Measurements from ENCODE around the gene LSMEM2. TPM values are rescaled to one million over a fixed set of nuclear protein-coding genes. Genes with fewer than 3 reads are reported as not detected.

Gene LSMEM2
- not detected in 2 replicates for total RNA-seq

DNA sequence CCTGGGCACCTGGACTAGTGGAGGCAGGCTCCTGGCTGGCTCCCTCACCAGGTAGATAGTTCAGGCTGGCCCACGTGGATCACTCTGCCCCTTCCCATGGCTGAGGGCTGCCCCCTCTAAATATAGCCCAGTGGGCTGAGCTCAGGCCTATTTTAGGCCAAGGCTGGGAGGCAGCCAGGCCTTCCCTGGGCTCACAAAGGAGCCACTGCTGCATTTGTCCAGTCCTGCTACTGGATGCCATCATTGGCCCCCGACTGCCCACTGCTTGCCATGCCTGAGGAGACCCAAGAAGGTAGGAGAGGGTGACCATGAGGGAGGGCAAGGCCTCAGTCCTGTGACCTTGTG, at the start of gene LSMEM2:
Gene LSMEM2, plus strand, starts transcription at position 208 of the 345 bp plus-strand sequence. Its CDS starts 27 bp downstream, at position 235.
- H3K4me3 ChIP-seq (ENCODE audit: low read depth, low read length): no peak within 1 kb of the TSS
- no peak for DNase-seq (ENCODE audit: low read depth)
- TF ChIP-seq, protein P1, sequence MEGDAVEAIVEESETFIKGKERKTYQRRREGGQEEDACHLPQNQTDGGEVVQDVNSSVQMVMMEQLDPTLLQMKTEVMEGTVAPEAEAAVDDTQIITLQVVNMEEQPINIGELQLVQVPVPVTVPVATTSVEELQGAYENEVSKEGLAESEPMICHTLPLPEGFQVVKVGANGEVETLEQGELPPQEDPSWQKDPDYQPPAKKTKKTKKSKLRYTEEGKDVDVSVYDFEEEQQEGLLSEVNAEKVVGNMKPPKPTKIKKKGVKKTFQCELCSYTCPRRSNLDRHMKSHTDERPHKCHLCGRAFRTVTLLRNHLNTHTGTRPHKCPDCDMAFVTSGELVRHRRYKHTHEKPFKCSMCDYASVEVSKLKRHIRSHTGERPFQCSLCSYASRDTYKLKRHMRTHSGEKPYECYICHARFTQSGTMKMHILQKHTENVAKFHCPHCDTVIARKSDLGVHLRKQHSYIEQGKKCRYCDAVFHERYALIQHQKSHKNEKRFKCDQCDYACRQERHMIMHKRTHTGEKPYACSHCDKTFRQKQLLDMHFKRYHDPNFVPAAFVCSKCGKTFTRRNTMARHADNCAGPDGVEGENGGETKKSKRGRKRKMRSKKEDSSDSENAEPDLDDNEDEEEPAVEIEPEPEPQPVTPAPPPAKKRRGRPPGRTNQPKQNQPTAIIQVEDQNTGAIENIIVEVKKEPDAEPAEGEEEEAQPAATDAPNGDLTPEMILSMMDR (conservative IDR thresholded peaks at IDR 0.05; ENCODE audit: low read depth, low read length): no peak

GRCh38 chr3:50229490-50229889, 49.4 kb upstream of the LSMEM2 start:
- TF ChIP-seq, protein P1 (conservative IDR thresholded peaks at IDR 0.05; ENCODE audit: low read depth, low read length): no peak
- no peak for DNase-seq (ENCODE audit: low read depth)

GRCh38 chr3:50230104-50230793, 48.6 kb upstream of the LSMEM2 start:
- TF ChIP-seq, protein P1 (conservative IDR thresholded peaks at IDR 0.05; ENCODE audit: low read depth, low read length): no peak
- no peak overlapping the region for H3K4me3 ChIP-seq (ENCODE audit: low read depth, low read length)
- DNase-seq (ENCODE audit: low read depth): no peak

More at GRCh38 chr3:50229490-50229889, 49.4 kb upstream of the LSMEM2 start:
- no peak overlapping the region for H3K4me3 ChIP-seq (ENCODE audit: low read depth, low read length)

GRCh38 chr3:50230794-50231125, 48.1 kb upstream of the LSMEM2 start:
- TF ChIP-seq, protein P1 (conservative IDR thresholded peaks at IDR 0.05; ENCODE audit: low read depth, low read length): no peak
- no peak overlapping the region for H3K4me3 ChIP-seq (ENCODE audit: low read depth, low read length)
- DNase-seq (ENCODE audit: low read depth): no peak

- DNase-seq (ENCODE audit: low read depth): no peak
- TF ChIP-seq, protein P1 (conservative IDR thresholded peaks at IDR 0.05; ENCODE audit: low read depth, low read length): no peak
- no peak overlapping the region for H3K4me3 ChIP-seq (ENCODE audit: low read depth, low read length)
Observed at GRCh38 chr3:50231581-50231980, 47.3 kb upstream of the LSMEM2 start.

- no peak for DNase-seq (ENCODE audit: low read depth)
- TF ChIP-seq, protein P1 (conservative IDR thresholded peaks at IDR 0.05; ENCODE audit: low read depth, low read length): no peak
- no peak overlapping the region for H3K4me3 ChIP-seq (ENCODE audit: low read depth, low read length)
Observed at GRCh38 chr3:50232303-50232702, 46.6 kb upstream of the LSMEM2 start.

DNA sequence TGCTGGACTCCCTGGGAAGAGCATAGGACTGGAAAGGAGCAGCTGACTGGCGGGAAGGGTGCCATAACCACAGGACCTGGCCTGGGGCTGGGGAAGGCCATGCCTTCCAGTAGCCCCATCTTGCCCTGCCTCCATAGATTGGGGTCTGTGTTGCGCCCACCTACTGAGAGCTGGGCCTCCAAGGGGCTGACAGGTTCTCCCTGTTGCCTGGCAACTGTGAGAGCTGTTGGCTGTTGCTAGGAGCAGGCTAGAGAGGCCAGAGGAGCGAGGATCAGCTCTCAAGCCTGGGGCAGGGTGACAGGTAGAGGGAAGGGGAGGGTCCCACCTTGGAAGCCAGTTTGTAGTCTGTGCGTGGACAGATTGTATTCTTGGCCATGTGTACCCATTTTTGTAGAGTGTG, 45.7 kb upstream of the LSMEM2 start:
- no peak for DNase-seq (ENCODE audit: low read depth)
- H3K4me3 ChIP-seq (ENCODE audit: low read depth, low read length): no peak overlapping the region
- TF ChIP-seq, protein P1 (conservative IDR thresholded peaks at IDR 0.05; ENCODE audit: low read depth, low read length): no peak

Data from epithelial cell of proximal tubule (primary cell).